ES-I3 (cell line): ENCODE results near the gene CD164L2.
"Not testable (repeated sequence)": the region's sequence is repeated elsewhere in the genome, so short reads cannot be mapped to it uniquely, and the experiment has no call there.

ENCODE experiments used
- H3K36me3 ChIP-seq: 2 replicates; pipeline ENCODE4 v1.6.1; 2013; ENCODE audit warnings: mild to moderate bottlenecking, low read length, control low read depth, moderate library complexity; ENCODE audit not compliant: insufficient read depth
- H3K4me1 ChIP-seq: 2 replicates; pipeline ENCODE4 v1.6.1; 2013; ENCODE audit warnings: mild to moderate bottlenecking, control low read depth, low read length; ENCODE audit not compliant: insufficient read depth
- H3K9ac ChIP-seq: 2 replicates; pipeline ENCODE4 v1.6.1; 2013; ENCODE audit warnings: low read depth, mild to moderate bottlenecking, low read length, moderate library complexity
- H3K9me3 ChIP-seq: 2 replicates; pipeline ENCODE4 v1.6.1; 2013; ENCODE audit warnings: mild to moderate bottlenecking, low read length, moderate library complexity; ENCODE audit not compliant: control insufficient read depth, insufficient read depth

CD164L2 gene

DNA sequence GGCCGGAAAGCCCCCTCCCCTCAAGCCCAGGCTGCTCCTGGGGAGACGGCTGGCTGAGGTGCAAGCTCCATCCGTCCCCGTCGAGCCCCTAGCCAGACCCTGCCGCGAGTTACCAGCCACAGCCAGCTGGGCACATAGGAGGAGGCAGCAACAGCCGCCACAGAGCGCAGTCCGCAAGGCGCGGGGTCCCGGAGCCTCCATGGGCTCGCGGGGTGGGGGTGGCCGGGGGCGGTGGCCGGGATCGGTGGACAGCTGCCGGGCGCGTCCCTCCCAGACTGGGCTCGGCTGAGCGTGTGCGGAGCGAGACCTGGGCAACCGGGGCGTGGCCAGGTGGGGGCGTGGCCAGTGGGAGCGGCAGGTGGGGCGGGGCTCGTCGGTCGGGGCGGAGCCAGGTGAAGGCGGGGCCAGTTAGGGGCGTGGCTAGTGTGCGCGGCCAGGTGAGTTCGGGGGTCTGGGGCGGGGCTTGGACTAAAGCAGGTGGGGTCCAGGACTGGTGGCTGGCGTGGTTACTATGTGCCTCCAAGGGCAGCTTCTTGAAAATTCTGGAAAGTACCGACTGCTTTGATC lies at the start of gene CD164L2:
Gene CD164L2, minus strand, starts transcription at position 295 of the 567 bp plus-strand sequence. Its CDS starts 94 bp downstream, at position 201.
- H3K4me1 ChIP-seq = no peaks in the 10 kb centered on the region
- H3K9me3 ChIP-seq = no peaks in the 10 kb centered on the region
- peak within 1 kb of the TSS; percentile 37; the same call in 1 of the 2 replicates for H3K9ac ChIP-seq
- H3K36me3 ChIP-seq = no peaks in the 10 kb centered on the region

- H3K9me3 ChIP-seq, H3K9ac ChIP-seq, H3K36me3 ChIP-seq: not testable (repeated sequence)
- peaks cover 54% of the 10 kb centered on the region for H3K4me1 ChIP-seq
Measured at GRCh38 chr1:27432725-27433124, 49.6 kb upstream of the CD164L2 start.

DNA sequence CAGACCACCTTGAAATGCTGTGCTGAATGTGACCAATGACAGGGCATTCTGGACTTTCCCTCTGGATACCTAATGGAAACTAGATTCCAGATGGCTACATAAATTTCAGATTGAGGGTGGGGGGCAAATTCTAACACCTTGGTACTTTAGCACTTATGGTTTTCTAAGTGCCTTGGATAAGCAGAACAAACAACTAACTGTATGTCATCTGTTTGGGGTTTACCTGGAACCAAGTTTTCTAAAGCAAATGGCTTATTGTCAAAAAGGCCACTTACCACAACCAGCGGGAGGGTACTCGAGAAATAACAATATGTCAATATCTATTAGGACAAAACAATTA lies 48.4 kb upstream of the CD164L2 start:
- H3K4me1 ChIP-seq = peaks cover 54% of the 10 kb centered on the region

GRCh38 chr1:27430903-27431600 lies 47.9 kb upstream of the CD164L2 start:
- peaks cover 7% of the 10 kb centered on the region; the same call in 1 of the 2 replicates for H3K36me3 ChIP-seq
- peaks cover 49% of the 10 kb centered on the region for H3K4me1 ChIP-seq
- no peak overlapping the region for H3K9ac ChIP-seq
- H3K9me3 ChIP-seq = no peaks in the 10 kb centered on the region

More for the DNA sequence above, 48.4 kb upstream of the CD164L2 start:
- no peaks in the 10 kb centered on the region for H3K9me3 ChIP-seq
- H3K36me3 ChIP-seq = peaks cover 7% of the 10 kb centered on the region; the same call in 1 of the 2 replicates
- H3K9ac ChIP-seq = no peak overlapping the region

GRCh38 chr1:27429029-27429425 lies 45.9 kb upstream of the CD164L2 start:
- no peaks in the 10 kb centered on the region for H3K9me3 ChIP-seq
- H3K9ac ChIP-seq = no peak overlapping the region
- peaks cover 45% of the 10 kb centered on the region for H3K4me1 ChIP-seq
- peaks cover 7% of the 10 kb centered on the region; the same call in 1 of the 2 replicates for H3K36me3 ChIP-seq

- Histone ChIP-seq H3K4me1 (peaks cover 45% of the 10 kb centered on the region), H3K36me3 (peaks cover 7% of the 10 kb centered on the region; the same call in 1 of the 2 replicates), H3K9me3 (no peaks in the 10 kb centered on the region), H3K9ac (no peak overlapping the region; the same call in 1 of the 2 replicates)
Measured at GRCh38 chr1:27428316-27429028, 45.3 kb upstream of the CD164L2 start.

GRCh38 chr1:27427816-27428315 lies 44.7 kb upstream of the CD164L2 start:
- H3K9me3 ChIP-seq = no peaks in the 10 kb centered on the region
- peaks cover 7% of the 10 kb centered on the region; the same call in 1 of the 2 replicates for H3K36me3 ChIP-seq
- no peak overlapping the region for H3K9ac ChIP-seq
- H3K4me1 ChIP-seq = peaks cover 45% of the 10 kb centered on the region

DNA sequence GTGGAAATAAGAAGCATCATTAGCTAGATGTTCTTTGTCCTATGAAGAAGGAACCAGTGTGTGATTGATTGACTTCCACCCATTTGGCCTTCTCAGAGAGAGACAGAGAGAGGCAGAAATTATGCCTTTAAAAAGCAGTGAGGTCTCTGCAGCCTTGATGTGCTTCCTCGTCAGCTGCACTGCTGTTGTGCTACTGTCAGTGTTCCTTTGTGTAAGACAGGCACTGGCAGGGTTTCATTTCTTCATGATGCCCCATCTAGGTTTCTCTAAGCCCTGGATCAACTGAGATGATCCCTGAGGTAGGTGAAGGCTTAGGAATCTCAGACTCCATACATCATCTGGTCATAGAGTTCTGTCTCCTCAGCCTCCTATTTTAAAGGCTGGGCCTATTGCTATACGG lies 44.2 kb upstream of the CD164L2 start:
- Histone ChIP-seq H3K9ac (no peak overlapping the region), H3K36me3 (peaks cover 7% of the 10 kb centered on the region; the same call in 1 of the 2 replicates), H3K4me1 (peaks cover 45% of the 10 kb centered on the region), H3K9me3 (no peaks in the 10 kb centered on the region)

DNA sequence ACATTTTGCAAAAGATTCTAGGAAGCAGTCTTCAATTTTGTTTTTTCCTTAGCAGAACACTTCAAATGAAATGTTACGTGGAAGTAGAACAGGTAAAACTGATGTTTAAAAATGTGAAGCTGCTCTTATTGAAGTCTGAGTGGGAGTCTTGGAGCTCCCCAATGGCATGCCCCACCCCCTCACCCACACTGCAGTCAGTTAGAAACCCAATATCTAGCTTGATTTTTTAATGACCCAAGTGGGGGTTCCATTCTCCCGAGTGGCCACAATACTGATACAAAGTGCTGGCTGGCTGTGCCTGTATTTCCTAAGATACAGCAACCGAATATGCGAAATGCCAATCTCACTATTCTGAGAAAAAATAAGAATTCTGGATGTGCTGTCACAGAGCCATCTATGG lies 40.6 kb upstream of the CD164L2 start:
- H3K9me3 ChIP-seq = no peaks in the 10 kb centered on the region
- H3K36me3 ChIP-seq = peaks cover 7% of the 10 kb centered on the region; the same call in 1 of the 2 replicates
- no peak overlapping the region for H3K9ac ChIP-seq
- peaks cover 24% of the 10 kb centered on the region for H3K4me1 ChIP-seq

- H3K9me3 ChIP-seq = no peaks in the 10 kb centered on the region
- peaks cover 21% of the 10 kb centered on the region for H3K4me1 ChIP-seq
- peaks cover 30% of the 10 kb centered on the region for H3K36me3 ChIP-seq
- no peak overlapping the region; the same call in 1 of the 2 replicates for H3K9ac ChIP-seq
Measured at GRCh38 chr1:27418326-27419185, 35.4 kb upstream of the CD164L2 start.

GRCh38 chr1:27417713-27418112 lies 34.6 kb upstream of the CD164L2 start:
- H3K36me3 ChIP-seq = peaks cover 38% of the 10 kb centered on the region
- H3K9me3 ChIP-seq = no peaks in the 10 kb centered on the region
- H3K4me1 ChIP-seq = peaks cover 21% of the 10 kb centered on the region
- no peak overlapping the region for H3K9ac ChIP-seq

DNA sequence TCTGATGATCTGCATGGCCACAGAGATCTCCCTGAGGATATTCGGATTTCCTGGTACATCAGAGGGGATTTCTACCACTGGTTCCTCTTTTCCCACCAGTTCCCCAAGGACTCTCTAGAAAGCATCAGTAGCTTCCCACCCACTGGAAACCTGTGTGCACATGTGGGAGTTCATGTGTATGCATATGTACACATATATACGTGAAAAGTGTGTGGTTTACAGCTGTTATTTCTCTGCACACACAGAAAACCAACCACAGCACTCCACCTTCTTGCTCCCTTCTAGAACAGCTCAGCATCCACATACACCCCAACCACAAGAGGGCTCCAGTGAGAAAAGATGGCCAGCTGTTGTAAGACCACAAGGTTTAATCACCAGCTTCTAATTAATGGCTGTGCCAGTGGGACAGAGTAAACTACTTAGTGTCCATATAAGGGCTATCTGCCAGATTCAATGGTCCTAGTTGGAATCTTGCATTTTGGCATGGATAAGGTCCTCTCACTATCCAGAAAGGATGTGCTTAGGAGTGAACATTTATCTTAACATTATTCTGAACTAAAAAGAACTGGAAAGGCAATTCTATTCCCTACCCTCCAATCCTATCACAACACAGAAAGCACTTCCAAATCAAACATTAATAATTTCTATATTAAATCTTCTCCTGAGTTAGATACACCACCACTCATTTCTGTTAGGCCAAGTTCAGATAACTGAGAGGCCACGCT lies 33.4 kb upstream of the CD164L2 start:
- H3K4me1 ChIP-seq = peaks cover 21% of the 10 kb centered on the region

GRCh38 chr1:27414091-27414490 lies 31.0 kb upstream of the CD164L2 start:
- H3K36me3 ChIP-seq = peaks cover 47% of the 10 kb centered on the region
- peaks cover 15% of the 10 kb centered on the region for H3K4me1 ChIP-seq
- no peaks in the 10 kb centered on the region for H3K9me3 ChIP-seq
- H3K9ac ChIP-seq = no peak overlapping the region

More for the DNA sequence above, 33.4 kb upstream of the CD164L2 start:
- peaks cover 47% of the 10 kb centered on the region for H3K36me3 ChIP-seq
- H3K9me3 ChIP-seq = no peaks in the 10 kb centered on the region
- H3K9ac ChIP-seq = no peak overlapping the region
